Chondrocyte (in vitro differentiated cells): ENCODE measurements around the gene ZNF667. TPM values are rescaled to one million over a fixed set of nuclear protein-coding genes. Genes with fewer than 3 reads are reported as not detected.
A peak's percentile ranks its signal among the peaks of the same experiment; 100 is the strongest.

ENCODE experiments used
- DNase-seq: peaks from one replicate; pipeline ENCODE4 v3.0.0; 2021; ENCODE audit warnings: mixed read lengths, low spot score
- H3K27ac Mint-ChIP-seq: one replicate; pipeline ENCODE4 v1.8.0; 2021; ENCODE audit warnings: mild to moderate bottlenecking, moderate library complexity, mixed read lengths; ENCODE audit not compliant: unreplicated experiment
- H3K27me3 Mint-ChIP-seq: 2 replicates; pipeline ENCODE4 v1.8.0; 2021; ENCODE audit warnings: low read depth, mixed read lengths
- H3K36me3 Mint-ChIP-seq: 2 replicates; pipeline ENCODE4 v1.8.0; 2021; ENCODE audit warnings: low read depth, mixed read lengths
- H3K4me1 Mint-ChIP-seq: 2 replicates; pipeline ENCODE4 v1.8.0; 2021; ENCODE audit warnings: low read depth, mild to moderate bottlenecking, mixed read lengths
- H3K4me3 Mint-ChIP-seq: one replicate; pipeline ENCODE4 v1.8.0; 2021; ENCODE audit warnings: mild to moderate bottlenecking, moderate library complexity, mixed read lengths; ENCODE audit not compliant: unreplicated experiment
- H3K9me3 Mint-ChIP-seq: 2 replicates; pipeline ENCODE4 v1.8.0; 2021; ENCODE audit warnings: low read depth, mixed read lengths
- CTCF ChIP-seq: fragments of 200-600 bp; sonication (generic); IDR thresholded peaks from 2 replicates; pipeline ENCODE4 v1.5.0; 2021; ENCODE audit warnings: antibody characterized with exemption, mild to moderate bottlenecking, moderate library complexity
- total RNA-seq: library from RNA; stranded (reverse); gene quantifications from 3 replicates; pipeline ENCODE4 v1.2.1, GENCODE V29; 2021

Gene ZNF667
- total RNA-seq, 1 donor from 2014 or later: not detected

DNA sequence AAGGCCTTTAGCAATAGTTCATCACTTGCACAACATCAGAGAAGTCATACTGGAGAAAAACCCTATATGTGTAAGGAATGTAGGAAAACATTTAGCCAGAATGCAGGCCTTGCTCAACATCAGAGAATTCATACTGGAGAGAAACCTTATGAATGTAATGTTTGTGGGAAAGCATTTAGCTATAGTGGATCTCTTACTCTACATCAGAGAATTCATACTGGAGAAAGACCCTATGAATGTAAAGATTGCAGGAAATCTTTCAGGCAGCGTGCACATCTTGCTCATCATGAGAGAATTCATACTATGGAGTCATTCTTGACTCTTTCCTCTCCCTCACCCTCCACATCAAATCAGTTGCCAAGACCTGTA, 53.2 kb downstream of the ZNF667 start:
- H3K27ac Mint-ChIP-seq: no peak overlapping the region
- H3K4me1 Mint-ChIP-seq: no peaks in the 10 kb centered on the region
- no peak for DNase-seq
- no peak overlapping the region for H3K4me3 Mint-ChIP-seq
- H3K36me3 Mint-ChIP-seq: peaks cover 62% of the 10 kb centered on the region
- TF ChIP-seq CTCF: no peak
- peaks cover 79% of the 10 kb centered on the region for H3K9me3 Mint-ChIP-seq
- no peaks in the 10 kb centered on the region for H3K27me3 Mint-ChIP-seq

DNA sequence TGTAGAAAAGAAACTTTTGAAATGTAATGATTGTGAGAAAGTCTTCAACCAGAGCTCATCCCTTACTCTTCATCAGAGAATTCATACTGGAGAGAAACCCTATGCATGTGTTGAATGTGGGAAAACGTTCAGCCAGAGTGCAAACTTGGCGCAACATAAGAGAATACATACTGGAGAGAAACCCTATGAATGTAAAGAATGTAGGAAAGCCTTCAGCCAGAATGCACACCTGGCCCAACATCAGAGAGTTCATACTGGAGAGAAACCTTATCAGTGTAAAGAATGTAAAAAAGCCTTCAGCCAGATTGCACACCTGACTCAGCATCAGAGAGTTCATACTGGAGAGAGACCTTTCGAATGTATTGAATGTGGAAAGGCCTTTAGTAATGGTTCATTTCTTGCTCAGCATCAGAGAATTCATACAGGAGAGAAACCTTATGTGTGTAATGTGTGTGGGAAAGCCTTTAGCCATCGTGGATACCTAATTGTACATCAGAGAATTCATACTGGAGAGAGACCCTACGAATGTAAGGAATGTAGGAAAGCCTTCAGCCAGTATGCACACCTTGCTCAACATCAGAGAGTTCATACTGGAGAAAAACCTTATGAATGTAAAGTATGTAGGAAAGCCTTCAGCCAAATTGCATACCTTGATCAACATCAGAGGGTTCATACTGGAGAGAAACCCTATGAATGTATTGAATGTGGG, 53.7 kb downstream of the ZNF667 start:
- H3K4me1 Mint-ChIP-seq: no peaks in the 10 kb centered on the region
- H3K27ac Mint-ChIP-seq: no peak overlapping the region
- peaks cover 83% of the 10 kb centered on the region for H3K9me3 Mint-ChIP-seq

GRCh38 chr19:56405062-56405461, 72.1 kb downstream of the ZNF667 start:
- no peak for DNase-seq
- Mint-ChIP-seq H3K9me3 (peaks cover 78% of the 10 kb centered on the region), H3K4me3 (peak overlapping the region; percentile 74)

More for the DNA sequence above, 53.7 kb downstream of the ZNF667 start:
- peaks cover 68% of the 10 kb centered on the region for H3K36me3 Mint-ChIP-seq
- no peak for TF ChIP-seq CTCF
- no peak overlapping the region for H3K4me3 Mint-ChIP-seq
- no peak for DNase-seq
- H3K27me3 Mint-ChIP-seq: no peaks in the 10 kb centered on the region

GRCh38 chr19:56404705-56405056, 72.5 kb downstream of the ZNF667 start:
- Mint-ChIP-seq H3K4me3 (peak overlapping the region; percentile 74), H3K9me3 (peaks cover 76% of the 10 kb centered on the region), H3K36me3 (peaks cover 49% of the 10 kb centered on the region), H3K27me3 (no peaks in the 10 kb centered on the region), H3K4me1 (peaks cover 21% of the 10 kb centered on the region), H3K27ac (no peak overlapping the region)
- no peak for DNase-seq
- no peak for TF ChIP-seq CTCF

More at GRCh38 chr19:56405062-56405461, 72.1 kb downstream of the ZNF667 start:
- no peak for TF ChIP-seq CTCF
- peaks cover 51% of the 10 kb centered on the region for H3K36me3 Mint-ChIP-seq
- no peaks in the 10 kb centered on the region for H3K27me3 Mint-ChIP-seq
- peaks cover 21% of the 10 kb centered on the region for H3K4me1 Mint-ChIP-seq
- no peak overlapping the region for H3K27ac Mint-ChIP-seq

DNA sequence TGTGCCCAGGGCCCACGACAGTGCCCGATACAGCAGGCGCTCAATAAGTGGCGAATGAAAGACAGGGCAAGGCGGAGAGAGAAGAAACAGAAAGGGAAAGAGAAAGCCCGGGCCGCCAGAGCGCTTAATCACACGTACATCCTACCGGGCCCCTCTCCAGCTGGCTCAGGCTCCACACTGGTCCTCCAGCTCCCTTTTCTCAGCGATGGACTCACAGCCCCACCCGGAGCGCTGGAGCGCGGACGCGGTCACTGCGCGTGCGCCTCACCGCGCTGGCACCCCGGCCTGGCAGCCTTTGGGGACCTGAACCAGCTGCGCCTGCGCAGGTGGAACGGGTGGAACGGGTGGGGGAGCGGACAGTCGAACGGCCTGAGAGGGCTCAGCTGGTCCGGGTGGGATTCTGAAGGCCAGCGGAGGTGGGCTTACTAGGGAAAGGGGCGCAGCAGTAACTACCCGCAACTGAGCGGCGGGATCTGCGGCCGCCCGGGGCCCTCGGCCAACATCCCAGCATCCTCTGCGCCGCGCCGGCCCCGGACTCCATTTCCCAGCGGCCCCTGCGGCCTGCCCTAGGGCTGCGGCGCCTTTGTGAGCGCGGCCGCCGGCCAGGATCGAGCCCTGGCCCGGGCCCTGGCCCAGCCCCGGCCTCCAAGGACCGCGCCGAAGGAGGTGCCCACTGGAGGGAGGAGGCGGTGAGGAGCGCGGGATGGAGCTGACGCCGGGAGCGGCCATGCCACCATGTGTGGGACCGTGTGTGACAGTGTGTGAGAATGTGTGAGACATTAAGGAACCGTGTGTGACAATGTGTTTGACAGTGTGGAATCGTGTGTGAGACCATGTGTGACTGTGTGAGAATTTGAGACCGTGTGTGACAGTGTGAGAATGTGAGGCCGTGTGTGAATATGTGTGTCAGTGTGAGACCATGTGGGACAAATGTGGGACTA, 73.1 kb downstream of the ZNF667 start, which contains the start of gene ZNF583:
Gene ZNF583 (plus strand): TSS at position 569 of the 941 bp plus-strand sequence. CDS start 2,783 bp downstream, outside the sequence.
- peaks cover 21% of the 10 kb centered on the region for H3K4me1 Mint-ChIP-seq
- H3K4me3 Mint-ChIP-seq: peak within 1 kb of the TSS; percentile 74
- H3K27ac Mint-ChIP-seq: peak within 1 kb of the TSS; percentile 89
- H3K36me3 Mint-ChIP-seq: peaks cover 53% of the 10 kb centered on the region
- H3K9me3 Mint-ChIP-seq: peaks cover 81% of the 10 kb centered on the region
- no peak for TF ChIP-seq CTCF
- DNase-seq: peak; percentile 97
- no peaks in the 10 kb centered on the region for H3K27me3 Mint-ChIP-seq
